Activated naive CD4-positive, alpha-beta T cell treated with anti-CD3 and anti-CD28 coated beads, Interleukin-2, amount 10 ng/mL, durations not matched to agents 7 days and 5 days (primary cell): ENCODE data around the gene ABCF1.
"Not testable (repeated sequence)": the region's sequence is repeated elsewhere in the genome, so short reads cannot be mapped to it uniquely, and the experiment has no call there.

Experiments used
- CTCF ChIA-PET: fragments of 350-600 bp; sonication (Branson Sonifier 250); formaldehyde crosslinking; loops from one replicate; lab custom pipeline; 2021; ENCODE audit warnings: antibody characterized with exemption; lab: Charles Lee
- DNase-seq: peaks from one replicate; pipeline ENCODE4 v3.0.0-alpha.2; 2020
- H3K27ac Mint-ChIP-seq: one replicate; pipeline ENCODE4 v1.8.0; 2021; ENCODE audit warnings: mild to moderate bottlenecking, moderate library complexity, mixed read lengths
- H3K27me3 Mint-ChIP-seq: one replicate; pipeline ENCODE4 v1.8.0; 2021; ENCODE audit warnings: mild to moderate bottlenecking, mixed read lengths
- H3K36me3 Mint-ChIP-seq: one replicate; pipeline ENCODE4 v1.8.0; 2021; ENCODE audit warnings: mixed read lengths
- H3K4me1 Mint-ChIP-seq: one replicate; pipeline ENCODE4 v1.8.0; 2021; ENCODE audit warnings: mixed read lengths
- H3K4me3 Mint-ChIP-seq: one replicate; pipeline ENCODE4 v1.8.0; 2021; ENCODE audit warnings: mild to moderate bottlenecking, moderate library complexity, mixed read lengths
- H3K9me3 Mint-ChIP-seq: one replicate; pipeline ENCODE4 v1.8.0; 2021; ENCODE audit warnings: mixed read lengths

Gene ABCF1

DNA sequence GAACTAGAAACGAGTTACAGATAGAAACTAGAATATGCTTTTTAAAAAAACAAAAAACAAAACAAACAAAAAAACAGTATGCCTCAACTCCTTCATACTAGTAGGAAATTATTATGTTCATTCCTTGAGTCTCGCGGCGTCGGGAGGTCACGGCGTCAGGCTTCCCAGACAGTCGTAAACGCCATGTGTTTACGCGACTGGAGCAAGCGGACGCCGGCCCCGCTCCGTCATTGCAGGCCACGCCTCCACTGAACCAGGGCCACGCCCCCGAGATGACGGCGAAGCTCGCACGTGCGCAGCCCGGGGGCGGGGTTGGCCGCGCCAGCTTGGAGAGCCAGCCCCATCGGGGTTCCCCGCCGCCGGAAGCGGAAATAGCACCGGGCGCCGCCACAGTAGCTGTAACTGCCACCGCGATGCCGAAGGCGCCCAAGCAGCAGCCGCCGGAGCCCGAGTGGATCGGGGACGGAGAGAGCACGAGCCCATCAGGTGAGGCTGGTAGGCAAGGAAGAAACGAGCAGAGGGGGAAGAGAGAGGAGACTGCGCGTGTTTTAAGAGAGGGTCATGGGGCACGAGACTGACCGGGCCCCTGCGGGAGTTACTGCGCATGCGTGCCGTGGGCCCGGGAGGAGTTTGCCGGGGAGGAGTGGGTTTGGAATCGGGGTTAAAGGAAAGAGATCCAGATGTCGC is at the start of gene ABCF1:
ABCF1 (plus strand) TSS at position 368 of the 687 bp plus-strand sequence; CDS start at position 414, 46 bp downstream.
- Mint-ChIP-seq H3K9me3 (no peaks in the 10 kb centered on the region), H3K36me3 (peaks cover 16% of the 10 kb centered on the region), H3K27ac (peak within 1 kb of the TSS; percentile 95), H3K4me1 (peaks cover 59% of the 10 kb centered on the region), H3K27me3 (peaks cover 13% of the 10 kb centered on the region), H3K4me3 (peak within 1 kb of the TSS; percentile 95)
- DNase-seq = peak; percentile 99
- CTCF ChIA-PET = interaction anchor here (0.8 to 2.3 kb wide), 6 partner anchors 14 to 121 kb away, joined by 3 to 7 read pairs (median 4); partner anchors contain the start of gene PRR3

DNA sequence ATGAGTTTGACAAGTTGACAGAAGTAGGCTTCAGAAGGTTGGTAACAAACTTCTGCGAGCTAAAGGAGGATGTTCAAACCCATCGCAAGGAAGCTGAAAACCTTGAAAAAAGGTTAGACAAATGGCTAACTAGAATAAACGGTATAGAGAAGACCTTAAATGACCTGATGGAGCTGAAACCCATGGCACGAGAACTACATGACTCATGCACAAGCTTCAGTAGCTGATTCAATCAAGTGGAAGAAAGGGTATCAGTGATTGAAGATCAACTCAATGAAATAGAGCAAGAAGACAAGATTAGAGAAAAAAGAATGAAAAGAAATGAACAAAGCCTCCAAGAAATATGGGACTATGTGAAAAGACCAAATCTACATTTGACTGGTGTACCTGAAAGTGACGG is 49.3 kb upstream of the ABCF1 start:
- not testable (repeated sequence) for H3K27me3 Mint-ChIP-seq
- H3K27ac Mint-ChIP-seq = peak overlapping the region; percentile 5
- peaks cover 54% of the 10 kb centered on the region for H3K36me3 Mint-ChIP-seq

DNA sequence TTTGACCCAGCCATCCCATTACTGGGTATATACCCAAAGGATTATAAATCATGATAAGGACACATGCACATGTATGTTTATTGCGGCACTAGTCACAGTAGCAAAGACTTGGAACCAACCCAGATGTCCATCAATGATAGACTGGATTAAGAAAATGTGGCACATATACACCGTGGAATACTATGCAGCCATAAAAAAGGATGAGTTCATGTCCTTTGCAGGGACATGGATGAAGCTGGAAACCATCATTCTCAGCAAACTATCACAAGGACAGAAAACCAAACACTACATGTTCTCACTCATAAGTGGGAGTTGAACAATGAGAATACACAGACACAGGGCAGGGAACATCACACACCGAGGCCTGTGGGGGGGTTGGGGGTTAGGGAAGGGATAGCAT is 44.8 kb upstream of the ABCF1 start:
- H3K9me3 Mint-ChIP-seq = peaks cover 33% of the 10 kb centered on the region
- H3K27me3 Mint-ChIP-seq, DNase-seq, H3K4me3 Mint-ChIP-seq: not testable (repeated sequence)
- CTCF ChIA-PET = interaction anchor here (1.5 kb wide), 1 partner anchor 18 kb away, joined by 5 read pairs; no protein-coding TSS in a partner anchor
- H3K4me1 Mint-ChIP-seq = peaks cover 52% of the 10 kb centered on the region
- peak overlapping the region; percentile 24 for H3K27ac Mint-ChIP-seq
- H3K36me3 Mint-ChIP-seq = peaks cover 35% of the 10 kb centered on the region

More for the DNA sequence above, 49.3 kb upstream of the ABCF1 start:
- CTCF ChIA-PET = interaction anchor here (1.5 kb wide), 1 partner anchor 10 kb away, joined by 7 read pairs; no protein-coding TSS in a partner anchor
- not testable (repeated sequence) for DNase-seq, H3K4me3 Mint-ChIP-seq
- H3K4me1 Mint-ChIP-seq = peaks cover 44% of the 10 kb centered on the region
- peaks cover 54% of the 10 kb centered on the region for H3K9me3 Mint-ChIP-seq

DNA sequence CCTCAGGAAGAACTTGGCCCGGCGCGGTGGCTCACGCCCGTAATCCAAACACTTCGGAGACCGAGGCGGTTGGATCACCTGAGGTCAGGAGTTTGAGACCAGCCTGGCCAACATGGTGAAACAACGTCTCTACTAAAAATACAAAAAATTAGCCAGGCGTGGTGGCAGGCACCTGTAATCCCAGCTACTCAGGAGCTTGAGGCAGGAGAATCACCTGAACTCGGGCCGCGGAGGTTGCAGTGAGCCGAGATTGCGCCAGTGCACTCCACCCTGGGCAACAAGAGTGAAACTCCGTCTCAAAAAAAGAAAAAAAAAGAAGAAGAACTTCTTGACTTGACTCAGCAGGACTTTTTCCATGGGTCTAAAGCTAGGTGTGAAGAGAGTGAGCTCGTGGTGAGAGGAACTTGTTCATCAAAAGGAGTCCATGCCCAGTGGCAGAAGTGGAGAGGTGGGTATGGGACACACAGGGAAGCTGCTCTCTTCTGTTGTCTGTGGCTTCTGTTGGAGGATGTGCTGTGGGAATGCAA is 41.8 kb upstream of the ABCF1 start:
- peaks cover 13% of the 10 kb centered on the region for H3K9me3 Mint-ChIP-seq
- H3K27ac Mint-ChIP-seq = peak overlapping the region; percentile 75
- not testable (repeated sequence) for H3K27me3 Mint-ChIP-seq, H3K4me3 Mint-ChIP-seq
- DNase-seq = peak; percentile 39
- CTCF ChIA-PET = interaction anchor here (0.7 to 6.1 kb wide), 10 partner anchors 11 to 103 kb away, joined by 3 to 96 read pairs (median 5); no protein-coding TSS in a partner anchor
- H3K4me1 Mint-ChIP-seq = peaks cover 63% of the 10 kb centered on the region
- H3K36me3 Mint-ChIP-seq = peaks cover 18% of the 10 kb centered on the region

GRCh38 chr6:30530014-30530413 is 41.2 kb upstream of the ABCF1 start:
- peaks cover 13% of the 10 kb centered on the region for H3K36me3 Mint-ChIP-seq
- CTCF ChIA-PET = interaction anchor here (1.0 to 6.1 kb wide), 9 partner anchors 13 to 104 kb away, joined by 3 to 96 read pairs (median 6); no protein-coding TSS in a partner anchor
- no peak overlapping the region for H3K4me3 Mint-ChIP-seq

DNA sequence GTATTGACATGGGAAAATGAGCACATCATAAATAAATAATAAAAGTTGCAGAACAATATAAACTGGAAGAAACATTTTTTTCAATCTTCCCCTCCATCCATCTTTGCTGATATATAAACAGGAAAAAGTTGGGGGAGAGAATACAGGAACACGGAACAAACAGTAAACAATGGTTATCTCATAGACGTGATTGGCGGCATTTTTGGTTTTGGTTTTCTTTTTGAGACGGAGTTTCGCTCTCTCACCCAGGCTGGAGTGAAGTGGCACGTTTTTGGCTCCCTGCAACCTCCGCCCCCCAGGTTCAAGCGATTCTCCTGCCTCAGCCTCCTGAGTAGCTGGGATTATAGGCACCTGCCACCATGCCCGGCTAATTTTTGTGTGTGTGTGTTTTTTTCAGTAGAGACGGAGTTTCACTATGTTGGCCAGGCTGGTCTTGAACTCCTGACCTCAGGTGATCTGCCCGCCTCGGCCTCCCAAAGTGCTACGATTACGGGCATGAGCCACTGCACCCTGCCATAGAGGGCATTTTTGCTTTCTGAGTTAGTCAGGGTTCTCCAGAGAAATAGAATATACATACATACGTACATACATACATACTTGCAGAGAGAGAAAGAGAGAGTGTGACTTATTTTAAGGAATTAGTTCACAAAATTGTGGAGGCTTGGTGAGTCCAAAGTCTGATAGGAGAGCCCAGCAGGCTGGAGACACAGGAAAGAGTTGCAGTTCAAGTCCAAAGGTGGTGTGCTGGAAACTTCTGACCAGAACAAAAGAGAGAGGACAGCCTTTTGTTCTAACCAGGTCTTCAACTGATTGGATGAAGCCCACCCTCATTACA is 37.6 kb upstream of the ABCF1 start:
- Mint-ChIP-seq H3K4me1 (peaks cover 44% of the 10 kb centered on the region), H3K36me3 (peaks cover 9% of the 10 kb centered on the region), H3K4me3 (peak overlapping the region; percentile 54), H3K9me3 (no peaks in the 10 kb centered on the region), H3K27ac (peak overlapping the region; percentile 90), H3K27me3 (peaks cover 7% of the 10 kb centered on the region)
- DNase-seq = no peak
- CTCF ChIA-PET = interaction anchor here (1.1 to 6.1 kb wide), 9 partner anchors 9 to 69 kb away, joined by 3 to 96 read pairs (median 21); no protein-coding TSS in a partner anchor

More at GRCh38 chr6:30530014-30530413, 41.2 kb upstream of the ABCF1 start:
- DNase-seq = no peak
- Mint-ChIP-seq H3K9me3 (peaks cover 8% of the 10 kb centered on the region), H3K27me3 (no peaks in the 10 kb centered on the region), H3K27ac (peak overlapping the region; percentile 75), H3K4me1 (peaks cover 63% of the 10 kb centered on the region)

DNA sequence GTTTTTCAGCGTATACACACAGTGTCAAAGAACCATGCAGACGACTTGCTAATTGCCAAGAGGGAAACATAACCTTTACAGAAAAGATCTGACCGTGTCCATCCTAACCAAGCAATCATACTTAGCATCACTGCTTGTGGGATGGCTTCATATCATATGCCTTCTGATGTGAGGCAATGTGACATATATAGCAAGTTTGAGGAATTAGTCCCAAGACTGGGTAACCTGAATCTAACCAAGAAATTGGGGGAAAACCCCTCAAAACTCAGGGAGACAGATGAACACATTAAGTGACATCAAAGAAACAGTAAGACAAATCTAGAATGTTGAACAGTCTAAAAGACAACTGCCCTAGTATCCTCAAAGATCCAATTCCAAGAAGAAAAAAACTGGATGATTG is 33.3 kb upstream of the ABCF1 start:
- Mint-ChIP-seq H3K4me3 (no peak overlapping the region), H3K9me3 (no peaks in the 10 kb centered on the region), H3K36me3 (no peaks in the 10 kb centered on the region), H3K27me3 (peaks cover 7% of the 10 kb centered on the region), H3K27ac (no peak overlapping the region), H3K4me1 (peaks cover 26% of the 10 kb centered on the region)
- no peak for DNase-seq
- CTCF ChIA-PET = interaction anchor here (1.7 to 11.2 kb wide), 2 partner anchors 45 to 54 kb away, joined by 4 to 251 read pairs; no protein-coding TSS in a partner anchor

GRCh38 chr6:30541515-30542403 is 29.5 kb upstream of the ABCF1 start:
- Mint-ChIP-seq H3K36me3 (peaks cover 16% of the 10 kb centered on the region), H3K4me1 (peaks cover 37% of the 10 kb centered on the region), H3K9me3 (no peaks in the 10 kb centered on the region), H3K27me3 (no peaks in the 10 kb centered on the region), H3K27ac (peak overlapping the region; percentile 93), H3K4me3 (peak overlapping the region; percentile 78)
- CTCF ChIA-PET = interaction anchor here (0.6 to 11.2 kb wide), 31 partner anchors 7 to 546 kb away, joined by 3 to 251 read pairs (median 5); partner anchors contain the start of gene DHX16
- peak; percentile 87 for DNase-seq

DNA sequence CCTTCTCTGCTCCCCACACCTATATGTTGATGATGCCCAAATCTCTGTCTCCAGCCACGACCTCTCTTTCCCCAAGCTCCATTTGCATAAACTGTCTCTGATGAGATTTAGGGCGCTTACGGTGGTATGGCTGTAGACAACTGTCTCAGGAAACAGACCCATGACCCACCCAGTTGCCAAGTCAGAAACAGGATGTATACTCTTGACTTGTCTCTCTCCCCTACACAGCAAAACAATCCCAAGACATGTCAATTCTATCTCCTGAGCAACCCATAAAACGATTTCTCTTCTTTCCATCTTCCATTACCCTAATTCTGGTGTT is 28.9 kb upstream of the ABCF1 start:
- no peaks in the 10 kb centered on the region for H3K9me3 Mint-ChIP-seq
- peak; percentile 59 for DNase-seq
- no peaks in the 10 kb centered on the region for H3K27me3 Mint-ChIP-seq
- CTCF ChIA-PET = interaction anchor here (1.1 to 11.2 kb wide), 17 partner anchors 11 to 195 kb away, joined by 3 to 251 read pairs (median 10); partner anchors contain the start of gene DHX16
- peak overlapping the region; percentile 93 for H3K27ac Mint-ChIP-seq
- H3K4me3 Mint-ChIP-seq = peak overlapping the region; percentile 78
- H3K4me1 Mint-ChIP-seq = peaks cover 37% of the 10 kb centered on the region
- peaks cover 17% of the 10 kb centered on the region for H3K36me3 Mint-ChIP-seq

DNA sequence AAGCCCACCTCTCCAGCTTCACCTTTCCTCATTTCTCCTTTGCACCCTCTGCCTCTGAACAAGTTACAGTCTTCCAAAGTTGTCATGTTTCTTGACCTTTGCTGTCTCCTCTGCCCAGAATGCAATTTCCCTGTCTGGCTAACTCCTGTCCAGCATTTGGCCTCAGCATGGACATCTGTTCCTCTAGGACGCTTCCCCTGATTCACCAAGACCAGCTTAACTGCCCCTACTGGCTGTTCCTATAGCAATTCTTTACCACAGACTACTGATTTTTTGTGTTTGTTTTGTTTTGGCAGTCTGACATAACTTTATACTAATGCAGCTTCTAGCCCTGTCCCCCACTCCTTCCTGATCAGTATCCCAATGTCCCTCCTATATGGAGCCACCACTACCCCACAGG is 28.3 kb upstream of the ABCF1 start:
- Mint-ChIP-seq H3K9me3 (no peaks in the 10 kb centered on the region), H3K4me1 (peaks cover 37% of the 10 kb centered on the region), H3K27me3 (no peaks in the 10 kb centered on the region), H3K36me3 (peaks cover 17% of the 10 kb centered on the region), H3K27ac (peak overlapping the region; percentile 93), H3K4me3 (peak overlapping the region; percentile 78)
- CTCF ChIA-PET = interaction anchor here (1.0 to 11.2 kb wide), 13 partner anchors 10 to 130 kb away, joined by 3 to 251 read pairs (median 12); partner anchors contain the start of gene DHX16
- no peak for DNase-seq

DNA sequence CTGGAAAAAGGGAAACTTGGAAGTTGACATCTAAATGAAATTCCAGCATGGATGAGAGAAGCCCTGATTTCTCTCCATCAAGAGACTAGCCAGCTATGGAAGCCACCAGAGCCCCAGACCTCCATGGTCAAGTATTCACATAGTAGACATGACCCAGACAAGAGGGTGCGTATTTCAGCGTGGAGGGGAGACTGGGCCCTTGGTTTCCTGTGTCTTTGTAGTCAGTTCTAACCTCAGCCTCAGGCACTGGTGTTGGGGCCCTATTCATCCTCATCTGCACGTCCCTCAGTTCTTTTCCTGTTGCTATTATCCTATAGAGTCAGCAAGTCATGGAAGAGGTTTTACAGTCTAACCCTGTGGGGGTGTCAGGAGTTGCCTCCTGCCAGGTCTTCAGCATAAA is 27.4 kb upstream of the ABCF1 start:
- CTCF ChIA-PET = interaction anchor here (1.0 to 11.2 kb wide), 11 partner anchors 9 to 536 kb away, joined by 3 to 251 read pairs (median 12); partner anchors contain the start of genes GNL1 and PRR3
- peak; percentile 43 for DNase-seq
- H3K27me3 Mint-ChIP-seq = no peaks in the 10 kb centered on the region
- H3K27ac Mint-ChIP-seq = peak overlapping the region; percentile 71
- peaks cover 37% of the 10 kb centered on the region for H3K4me1 Mint-ChIP-seq
- no peaks in the 10 kb centered on the region for H3K9me3 Mint-ChIP-seq
- no peak overlapping the region for H3K4me3 Mint-ChIP-seq
- peaks cover 23% of the 10 kb centered on the region for H3K36me3 Mint-ChIP-seq

- H3K9me3 Mint-ChIP-seq = no peaks in the 10 kb centered on the region
- no peak for DNase-seq
- H3K27me3 Mint-ChIP-seq = no peaks in the 10 kb centered on the region
- H3K4me1 Mint-ChIP-seq = peaks cover 37% of the 10 kb centered on the region
- CTCF ChIA-PET = interaction anchor here (0.6 to 11.2 kb wide), 28 partner anchors 9 to 535 kb away, joined by 3 to 251 read pairs (median 5); partner anchors contain the start of genes ABCF1, GNL1 and PRR3
- peaks cover 31% of the 10 kb centered on the region for H3K36me3 Mint-ChIP-seq
- H3K27ac Mint-ChIP-seq = peak overlapping the region; percentile 71
- H3K4me3 Mint-ChIP-seq = no peak overlapping the region
Observed at GRCh38 chr6:30544666-30545272, 26.5 kb upstream of the ABCF1 start.
